CD4-positive, alpha-beta T cell treated with Interleukin-1 beta for 1 hour (primary cell): Measurements from ENCODE around the gene IL22RA1.

Source experiments
- DNase-seq, 2 donors: peaks; one replicate each; pipeline ENCODE4 v3.0.0-alpha.2; 2020 to 2022

The IL22RA1 gene, protein sequence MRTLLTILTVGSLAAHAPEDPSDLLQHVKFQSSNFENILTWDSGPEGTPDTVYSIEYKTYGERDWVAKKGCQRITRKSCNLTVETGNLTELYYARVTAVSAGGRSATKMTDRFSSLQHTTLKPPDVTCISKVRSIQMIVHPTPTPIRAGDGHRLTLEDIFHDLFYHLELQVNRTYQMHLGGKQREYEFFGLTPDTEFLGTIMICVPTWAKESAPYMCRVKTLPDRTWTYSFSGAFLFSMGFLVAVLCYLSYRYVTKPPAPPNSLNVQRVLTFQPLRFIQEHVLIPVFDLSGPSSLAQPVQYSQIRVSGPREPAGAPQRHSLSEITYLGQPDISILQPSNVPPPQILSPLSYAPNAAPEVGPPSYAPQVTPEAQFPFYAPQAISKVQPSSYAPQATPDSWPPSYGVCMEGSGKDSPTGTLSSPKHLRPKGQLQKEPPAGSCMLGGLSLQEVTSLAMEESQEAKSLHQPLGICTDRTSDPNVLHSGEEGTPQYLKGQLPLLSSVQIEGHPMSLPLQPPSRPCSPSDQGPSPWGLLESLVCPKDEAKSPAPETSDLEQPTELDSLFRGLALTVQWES

DNA sequence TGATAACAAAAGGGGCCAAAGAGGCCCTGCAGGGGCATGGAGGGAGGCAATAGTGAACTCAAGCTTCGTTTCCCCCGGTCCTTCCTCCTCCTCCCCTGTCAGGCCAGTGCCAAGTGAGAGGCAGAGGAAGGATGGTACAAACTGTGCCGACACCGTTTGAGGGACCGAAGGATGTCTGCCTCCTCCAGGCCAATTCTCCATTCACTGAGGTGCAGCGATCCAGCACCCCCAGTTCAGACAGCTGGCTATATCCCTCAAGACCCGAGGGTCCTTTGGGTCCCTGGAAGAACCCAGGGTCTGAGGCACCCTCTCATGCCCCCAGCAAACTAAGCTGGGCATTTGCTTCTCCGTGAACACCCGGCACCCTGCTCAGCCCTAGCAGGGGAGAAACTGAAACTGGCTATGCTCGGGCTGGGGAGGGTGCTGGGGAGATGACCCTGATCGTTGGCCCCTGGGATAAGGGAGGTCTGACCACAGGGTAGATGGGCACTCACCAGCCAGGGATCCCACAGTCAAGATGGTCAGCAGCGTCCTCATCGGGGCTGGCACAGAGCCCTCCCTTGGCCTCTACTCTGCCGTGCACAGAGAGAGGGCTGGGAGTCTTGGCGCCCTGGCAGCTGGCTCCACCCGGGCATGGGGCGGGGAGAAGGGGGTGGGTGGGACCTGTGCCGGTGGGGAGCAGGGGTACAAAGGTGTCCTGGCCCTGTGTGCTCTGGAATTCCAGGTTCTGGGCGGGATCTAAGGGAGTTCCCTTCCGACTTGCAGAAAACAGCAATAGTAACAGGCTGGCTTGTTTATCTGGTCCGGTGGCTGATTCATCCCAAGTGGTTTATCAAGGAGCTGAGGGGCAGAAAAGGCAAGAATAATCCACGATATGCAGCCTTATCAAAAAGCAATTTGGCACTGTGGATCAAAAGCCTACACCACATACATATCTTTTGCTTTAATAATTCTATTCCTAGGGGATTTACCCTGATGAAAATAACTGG, at the start of gene IL22RA1:
IL22RA1 (minus strand) TSS at position 595 of the 989 bp plus-strand sequence; CDS start at position 537, 58 bp downstream.
- no peak for DNase-seq

DNA sequence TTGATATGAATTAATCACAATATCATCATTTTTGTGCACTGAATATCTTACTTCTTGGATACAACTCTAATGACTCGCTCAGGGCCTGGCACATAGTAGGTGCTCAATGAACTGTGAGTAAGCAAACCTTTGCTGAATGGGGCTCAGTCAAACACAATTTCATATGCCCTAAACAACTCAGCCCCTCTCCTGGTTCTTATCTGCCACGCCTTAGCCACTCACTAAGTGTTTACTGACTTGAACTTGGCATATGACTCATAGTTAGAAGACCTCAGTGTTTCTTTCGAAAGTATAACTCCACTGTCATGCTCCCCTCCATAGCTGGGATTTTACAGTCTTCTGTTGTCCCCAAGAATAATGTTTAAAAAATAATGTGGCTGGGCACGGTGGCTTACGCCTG, 48.9 kb upstream of the IL22RA1 start:
- peak in 1 of 2 donors; percentile 33 for DNase-seq

DNA sequence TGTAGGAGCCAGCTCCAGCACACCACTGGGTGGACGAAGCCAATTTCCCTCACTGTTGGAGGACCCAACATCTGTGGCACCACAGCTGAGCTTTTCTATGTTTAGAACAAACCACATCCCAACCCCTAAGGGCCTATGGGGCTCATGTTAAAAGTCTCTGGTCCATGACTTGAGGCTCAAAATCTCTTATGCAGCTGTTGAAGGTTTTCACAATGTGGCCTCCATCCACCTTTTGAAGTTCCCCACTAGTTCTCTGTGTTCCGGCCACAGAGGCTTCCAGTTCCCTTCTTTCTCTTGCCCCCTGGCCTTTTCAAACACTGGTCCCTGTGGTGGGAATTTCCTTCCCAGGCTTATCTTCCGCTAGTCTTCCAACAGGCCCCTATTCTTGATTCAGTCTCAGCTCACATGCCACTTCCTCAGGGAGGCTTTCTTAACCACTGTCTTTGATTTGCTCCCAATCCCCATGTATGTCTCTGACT, 48.1 kb upstream of the IL22RA1 start:
- DNase-seq, result peak in 1 of 2 donors; percentile 36

DNA sequence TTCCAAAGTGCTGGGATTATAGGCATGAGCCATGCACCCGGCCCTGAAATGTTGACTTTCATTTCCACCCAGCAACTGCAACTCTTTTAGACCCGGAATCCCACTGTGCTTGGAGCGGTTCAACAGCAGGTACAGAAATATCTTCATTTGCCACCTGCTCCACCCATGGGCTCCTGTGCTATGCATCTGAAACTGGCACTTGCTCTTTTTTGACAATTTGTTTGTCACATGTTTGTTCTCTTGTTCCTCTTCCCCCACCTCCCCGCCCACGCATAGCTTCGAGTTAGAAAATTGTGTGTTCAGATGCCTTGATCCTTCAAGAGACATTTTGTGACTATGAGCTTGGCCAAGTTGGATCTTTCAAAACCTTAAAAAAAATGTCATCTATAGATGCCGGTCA, 46.6 kb upstream of the IL22RA1 start:
- peak; percentile 35 to 65 for DNase-seq

DNA sequence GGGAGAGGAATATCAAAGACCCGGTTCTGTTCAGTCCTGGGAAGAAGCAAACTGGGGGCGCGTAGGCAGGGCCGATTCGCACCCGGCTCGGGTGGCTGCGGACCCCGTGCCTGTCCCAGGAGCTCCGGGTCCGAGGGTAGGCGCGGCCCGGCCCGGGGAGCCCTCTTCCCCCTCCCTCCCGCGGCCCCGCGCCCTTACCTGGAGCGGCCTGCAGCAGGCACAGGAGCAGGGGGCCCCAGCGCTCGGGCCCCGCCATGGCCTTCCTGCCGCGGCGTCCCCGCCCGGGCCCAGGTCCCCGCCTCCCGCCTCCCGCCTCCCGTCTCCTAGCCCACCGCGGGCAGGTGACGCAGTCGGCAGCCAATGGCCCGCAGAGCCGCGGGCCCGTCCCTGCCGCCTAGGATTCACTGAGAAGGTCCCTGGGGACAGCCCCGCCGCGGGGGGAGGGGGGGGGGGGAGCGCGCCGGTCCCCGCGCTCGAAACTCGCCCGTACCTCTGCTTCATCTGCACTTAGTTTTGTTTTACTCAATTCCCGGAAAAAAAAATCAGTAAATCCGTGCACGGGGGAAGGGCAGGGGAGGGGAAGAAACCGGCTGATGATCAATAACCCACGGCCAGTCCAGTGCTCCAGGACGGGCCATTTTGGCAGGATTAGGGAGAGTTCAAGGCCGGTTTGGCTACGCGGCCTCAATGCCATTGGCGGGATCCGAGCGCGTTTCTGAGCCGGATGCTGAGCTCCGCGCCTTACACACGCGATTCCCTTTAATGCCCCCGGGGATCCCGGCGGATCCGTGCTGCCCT, 44.3 kb upstream of the IL22RA1 start, which contains the start of gene IFNLR1:
IFNLR1 (minus strand) TSS at position 297 of the 798 bp plus-strand sequence; CDS start at position 256, 41 bp downstream.
- DNase-seq, result peak; percentile 79

DNA sequence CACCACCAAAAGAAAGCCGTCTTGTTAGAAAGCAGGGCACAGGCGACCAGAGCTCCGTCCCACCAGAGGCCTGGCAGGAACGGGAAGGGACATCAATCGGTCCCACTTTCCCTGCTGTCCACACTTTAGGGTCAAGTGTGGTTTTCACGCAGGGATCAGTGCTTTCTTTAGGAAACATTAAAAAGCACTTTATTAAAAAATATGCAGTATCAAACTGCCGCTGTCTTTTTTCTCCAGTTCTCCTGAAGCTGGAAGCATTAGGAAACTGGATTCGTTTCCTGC, 43.7 kb upstream of the IL22RA1 start:
- DNase-seq, result no peak

DNA sequence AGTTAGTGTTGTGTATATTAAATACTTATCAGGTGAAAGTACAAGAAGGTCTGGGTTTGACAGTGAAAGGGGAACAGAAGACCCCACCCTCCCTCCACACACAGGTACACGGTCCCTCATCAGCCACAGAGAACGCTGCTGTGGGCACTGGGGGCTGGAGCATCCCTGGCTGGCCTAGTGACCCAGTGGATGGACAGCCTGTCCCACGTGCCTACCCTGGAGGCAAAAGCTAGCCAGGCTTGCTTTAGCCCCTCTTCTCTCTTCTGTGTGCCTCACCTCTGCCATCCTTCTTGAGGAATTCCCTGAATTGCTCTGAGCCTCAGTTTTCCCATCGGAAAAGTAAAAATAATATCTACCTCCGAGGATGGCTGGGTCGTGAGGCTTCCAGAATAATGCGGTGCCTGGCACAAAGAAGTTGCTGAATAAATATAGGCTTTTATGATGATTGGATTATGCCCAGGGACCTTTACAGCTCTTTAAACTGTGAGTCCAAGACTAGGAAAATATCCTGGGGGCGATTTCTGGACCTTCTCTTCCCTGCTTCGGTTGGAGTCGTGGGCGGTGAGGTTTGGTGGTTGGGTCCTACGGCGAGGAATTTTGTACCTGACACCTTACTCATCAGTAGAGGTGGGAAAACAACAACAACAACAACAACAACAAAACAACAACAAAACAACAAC, 43.2 kb upstream of the IL22RA1 start:
- DNase-seq, result no peak

DNA sequence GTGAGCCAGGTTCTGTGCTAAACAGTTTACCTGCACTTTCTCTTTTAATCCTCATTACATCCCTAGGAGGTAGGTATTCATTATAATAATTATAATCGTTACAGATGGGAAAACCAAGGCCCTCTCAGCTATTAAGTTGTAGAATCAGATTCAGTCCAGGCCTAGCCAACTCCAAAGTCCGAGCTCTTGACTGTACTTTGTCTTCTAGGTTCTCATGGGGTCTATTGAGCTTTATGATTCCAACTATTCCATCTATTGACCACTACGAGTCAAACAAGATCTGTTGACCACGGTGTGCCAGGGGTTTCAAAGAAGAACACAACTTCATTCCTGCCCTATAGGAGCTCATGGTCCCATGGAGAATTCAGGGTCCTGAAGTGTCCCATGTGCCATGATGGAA, 42.1 kb upstream of the IL22RA1 start:
- no peak for DNase-seq

DNA sequence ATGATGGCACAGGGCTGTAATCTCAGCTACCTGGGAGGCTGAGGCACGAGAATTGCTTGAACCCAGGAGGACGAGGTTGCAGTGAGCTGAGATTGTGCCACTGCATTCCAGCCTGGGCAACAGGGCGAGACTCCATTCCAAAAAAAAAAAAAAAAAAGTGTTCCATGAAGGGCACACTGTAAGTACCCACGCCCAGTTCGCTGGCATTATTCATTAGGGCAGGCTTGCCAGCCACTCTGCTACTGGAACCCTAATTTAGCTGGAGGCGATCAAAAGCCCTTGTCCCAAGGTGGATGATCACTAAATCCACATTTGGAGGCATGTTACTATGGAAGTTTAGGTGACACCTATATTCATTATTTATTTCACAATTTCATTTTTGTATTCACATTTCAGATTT, 39.1 kb upstream of the IL22RA1 start:
- DNase-seq, result no peak

DNA sequence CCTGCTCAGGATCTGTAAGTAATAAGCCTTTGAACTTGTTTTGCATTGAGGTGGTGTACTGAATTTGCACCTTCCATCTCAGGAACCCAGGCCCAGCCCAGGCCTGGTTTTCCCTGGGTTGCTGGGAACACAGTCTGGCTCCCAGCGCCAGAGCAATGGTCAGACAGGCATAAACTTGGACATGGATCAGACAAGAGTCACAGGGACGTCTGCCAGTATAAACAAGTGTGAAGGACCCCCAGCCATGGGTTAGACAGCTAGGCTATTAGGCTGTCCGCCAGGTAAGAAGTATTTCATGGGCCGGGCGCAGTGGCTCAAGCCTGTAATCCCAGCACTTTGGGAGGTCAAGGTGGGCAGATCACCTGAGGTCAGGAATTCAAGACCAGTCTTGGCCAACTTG, 38.7 kb upstream of the IL22RA1 start:
- DNase-seq, result no peak

DNA sequence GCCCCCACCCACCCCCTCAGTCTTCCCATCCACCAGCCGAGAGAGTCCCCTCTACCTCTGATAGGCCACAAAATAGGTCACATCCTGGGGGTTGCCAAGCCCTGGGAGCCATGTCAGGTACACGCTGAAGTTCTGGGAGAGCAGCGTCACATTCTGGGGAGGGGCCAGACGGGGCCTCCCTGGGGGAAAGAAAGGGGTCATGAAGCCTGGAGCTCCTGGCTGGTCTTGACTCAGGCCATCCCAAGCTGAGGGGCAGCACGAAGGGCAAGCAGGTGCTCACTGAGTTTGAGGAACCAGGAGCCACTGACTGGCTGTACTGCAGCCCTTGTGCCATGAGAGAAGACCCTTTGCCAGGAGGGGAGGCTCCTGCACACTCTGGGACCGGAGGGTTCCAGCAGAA, 37.7 kb upstream of the IL22RA1 start:
- DNase-seq, result no peak

DNA sequence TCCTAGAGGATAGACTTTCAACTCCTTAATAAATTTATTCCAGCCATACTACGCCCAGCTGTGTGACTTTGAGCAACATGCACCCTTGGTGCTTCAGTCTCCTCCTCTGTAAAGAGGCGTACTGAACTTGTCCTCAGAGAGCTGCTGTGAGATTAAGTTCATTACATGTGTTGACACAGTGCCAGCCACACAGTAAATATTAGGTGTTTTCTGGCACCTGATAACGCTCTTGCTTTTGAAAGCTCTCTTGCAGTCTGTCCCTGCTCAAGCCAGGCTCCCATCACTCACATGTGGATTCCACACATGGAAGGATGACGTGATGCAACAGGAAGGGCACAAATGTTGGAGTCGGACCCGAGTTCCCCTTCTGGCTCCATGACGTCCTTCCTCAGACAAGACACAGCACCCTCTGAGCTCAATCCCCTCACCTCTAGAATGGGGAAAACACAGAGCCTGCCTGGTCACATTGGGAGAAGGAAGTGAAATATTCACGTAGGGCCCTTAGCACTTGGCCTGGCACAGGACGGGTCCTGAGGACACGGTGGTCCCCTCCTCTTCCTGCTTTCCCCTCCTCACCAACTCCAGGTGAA, 36.4 kb upstream of the IL22RA1 start:
- no peak for DNase-seq

DNA sequence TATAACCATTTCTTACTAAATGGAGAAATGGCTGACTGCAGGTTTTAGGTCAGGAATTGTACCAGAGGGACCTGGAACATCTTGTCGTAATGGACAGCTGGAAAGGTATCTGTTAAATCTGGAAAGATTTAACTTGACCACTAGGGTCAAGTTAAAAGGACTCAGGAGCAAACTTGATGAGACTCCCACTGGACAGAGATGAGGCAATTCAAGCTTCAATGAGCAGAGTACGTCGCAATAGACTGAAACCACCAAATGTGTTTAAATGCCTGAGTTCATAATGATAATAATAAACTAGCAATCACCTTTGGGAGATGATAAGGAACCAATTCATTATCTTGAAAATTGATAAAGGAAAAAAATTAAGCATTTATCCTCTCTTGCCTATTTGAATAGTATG, 35.5 kb upstream of the IL22RA1 start:
- DNase-seq, result no peak

DNA sequence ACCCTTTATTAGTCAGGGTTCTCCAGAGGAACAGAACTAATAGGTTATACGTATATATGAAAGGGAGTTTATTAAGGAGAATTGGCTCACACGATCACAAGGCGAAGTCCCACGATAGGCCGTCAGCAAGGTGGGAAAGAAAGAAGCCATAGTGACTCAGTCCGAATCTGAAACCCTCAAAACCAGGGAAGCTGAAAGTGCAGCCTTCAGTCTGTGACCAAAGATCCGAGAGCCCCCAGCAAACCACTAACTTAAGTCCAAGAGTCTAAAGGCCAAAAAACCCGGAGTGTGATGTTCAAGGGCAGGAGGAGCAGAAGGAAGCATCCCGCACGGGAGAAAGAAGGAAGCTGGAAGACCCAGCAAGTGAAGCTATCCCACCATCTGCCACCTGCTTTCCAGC, 34.2 kb upstream of the IL22RA1 start:
- DNase-seq, result no peak

DNA sequence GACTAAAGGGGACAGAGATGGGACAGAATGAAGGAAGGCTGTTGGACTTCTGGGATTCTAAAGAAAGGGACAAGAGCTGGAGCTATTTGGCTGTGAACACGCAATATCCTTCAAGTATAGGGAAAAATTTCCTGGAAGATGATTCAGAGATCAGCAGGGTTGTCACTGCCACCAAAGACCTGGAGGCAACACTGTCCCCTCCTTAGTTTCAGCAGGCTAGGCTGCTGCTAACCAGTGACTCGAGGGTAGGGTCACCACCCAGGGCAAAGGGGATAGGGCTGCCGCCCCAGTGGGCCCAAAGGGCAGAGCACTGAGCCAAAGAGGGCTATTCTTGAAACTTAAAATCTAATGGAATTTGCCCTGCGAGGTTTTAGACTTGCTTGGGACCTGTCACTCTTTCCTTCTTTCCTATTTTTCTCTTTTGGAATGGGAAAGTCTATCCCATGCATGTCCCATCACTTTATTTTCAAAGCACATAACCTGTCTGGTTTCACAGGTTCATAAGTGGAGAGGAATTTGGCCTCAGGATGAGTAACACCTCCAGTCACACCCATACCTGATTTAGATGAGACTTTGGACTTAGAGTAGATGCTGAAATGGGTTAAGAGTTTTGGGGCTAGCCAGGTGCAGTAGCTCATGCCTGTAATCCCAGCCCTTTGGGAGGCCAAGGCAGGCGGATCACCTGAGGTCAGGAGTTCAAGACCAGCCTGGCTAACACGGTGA, 32.3 kb upstream of the IL22RA1 start:
- DNase-seq, result no peak

DNA sequence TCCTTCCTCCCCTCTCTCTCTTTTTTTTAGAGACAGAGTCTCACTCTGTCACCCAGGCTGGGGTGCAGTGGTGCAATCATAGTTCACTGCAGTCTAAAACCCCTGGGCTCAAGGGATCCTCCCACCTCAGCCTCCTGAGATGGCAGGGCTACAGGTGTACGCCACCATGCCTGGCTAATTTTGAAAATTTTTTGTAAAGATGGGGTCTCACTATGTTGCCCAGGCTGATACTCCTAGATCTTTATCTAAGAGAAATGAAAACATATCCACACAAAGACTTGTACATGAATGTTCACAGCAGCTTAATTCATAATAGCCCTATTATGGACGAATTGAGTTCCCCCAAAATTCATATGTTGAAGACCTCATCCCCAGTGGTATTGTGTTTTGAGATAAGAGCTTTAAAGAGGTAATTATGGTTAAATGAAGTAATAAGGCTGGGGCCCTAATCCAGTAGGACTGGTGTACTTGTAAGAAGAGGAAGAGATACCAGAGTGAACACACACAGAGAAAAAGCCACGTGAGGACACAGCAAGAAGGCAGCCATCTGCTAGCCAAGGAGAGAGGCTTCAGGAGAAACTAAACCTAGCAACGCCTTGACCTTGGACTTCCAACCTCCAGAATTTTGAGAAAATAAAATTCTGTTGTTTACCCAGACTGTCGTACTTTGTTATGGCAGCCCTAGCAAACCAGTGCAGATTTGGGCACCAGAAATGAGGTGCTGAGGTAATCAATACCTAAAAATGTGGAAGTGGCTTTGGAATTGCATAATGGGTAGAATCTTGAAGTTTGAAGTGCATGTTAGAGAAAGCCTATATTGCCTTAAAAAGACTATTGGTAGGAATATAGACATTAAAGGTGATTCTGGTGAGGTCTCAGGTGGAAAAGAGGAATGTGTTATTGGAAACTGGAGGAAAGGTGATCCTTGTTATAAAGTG, 31.0 kb upstream of the IL22RA1 start:
- no peak for DNase-seq

DNA sequence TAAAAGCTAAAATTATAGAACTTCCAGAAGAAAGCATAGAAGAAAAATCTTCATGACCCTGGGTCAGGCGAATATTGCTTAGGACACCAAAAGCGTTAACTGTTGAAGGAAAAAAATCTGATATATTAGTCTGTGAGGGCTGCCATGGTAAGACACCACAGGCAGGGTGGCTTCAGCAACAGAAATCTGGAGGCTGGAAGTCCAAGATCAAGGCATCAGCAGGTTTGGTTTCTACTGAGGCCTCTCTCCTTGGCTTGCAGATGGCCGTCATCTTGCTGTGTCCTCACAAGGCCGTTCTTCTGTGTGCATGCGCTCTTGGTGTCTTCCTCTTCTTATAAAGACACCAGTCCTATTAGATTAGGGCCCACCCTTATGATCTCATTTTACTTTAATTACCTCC, 29.7 kb upstream of the IL22RA1 start:
- DNase-seq, result no peak

DNA sequence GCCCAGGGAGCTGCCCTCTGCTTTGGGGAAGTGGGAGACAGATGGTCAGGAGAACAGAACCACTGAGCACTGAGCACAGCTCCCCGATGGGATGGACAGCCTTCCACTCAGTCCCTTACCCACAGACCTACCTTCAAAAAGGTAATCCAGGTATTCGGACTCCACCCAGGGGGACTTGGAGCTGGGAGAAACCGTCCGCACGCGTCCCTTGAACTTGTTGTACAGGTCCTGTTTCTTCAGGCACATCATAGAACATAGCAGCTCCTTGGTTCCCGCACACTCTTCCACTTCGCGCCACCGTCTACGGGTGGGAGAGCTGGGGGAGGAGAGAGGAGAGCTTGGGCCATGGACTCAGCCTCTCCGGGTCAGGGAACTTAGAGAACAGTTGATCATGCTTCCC, 26.3 kb upstream of the IL22RA1 start:
- DNase-seq, result no peak

DNA sequence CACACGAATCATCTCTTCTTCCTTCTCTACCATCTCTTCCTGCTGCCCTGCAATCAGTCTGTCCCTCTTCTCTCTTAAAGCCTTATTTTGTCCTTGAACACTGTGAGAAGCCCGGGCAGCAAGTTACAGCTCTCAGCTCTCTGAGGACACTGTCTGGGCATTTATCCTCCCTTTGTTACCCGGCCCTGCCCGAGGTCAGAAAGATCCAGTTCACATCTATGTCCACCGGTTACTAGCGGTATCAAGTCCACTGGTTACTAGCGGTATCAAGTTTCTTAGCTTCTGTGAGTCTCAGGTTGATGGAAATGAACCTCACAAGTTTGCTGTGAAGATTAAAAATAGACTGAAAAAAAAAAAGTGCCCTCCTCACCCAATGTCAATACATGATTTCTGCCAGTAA, 25.3 kb upstream of the IL22RA1 start:
- no peak for DNase-seq

DNA sequence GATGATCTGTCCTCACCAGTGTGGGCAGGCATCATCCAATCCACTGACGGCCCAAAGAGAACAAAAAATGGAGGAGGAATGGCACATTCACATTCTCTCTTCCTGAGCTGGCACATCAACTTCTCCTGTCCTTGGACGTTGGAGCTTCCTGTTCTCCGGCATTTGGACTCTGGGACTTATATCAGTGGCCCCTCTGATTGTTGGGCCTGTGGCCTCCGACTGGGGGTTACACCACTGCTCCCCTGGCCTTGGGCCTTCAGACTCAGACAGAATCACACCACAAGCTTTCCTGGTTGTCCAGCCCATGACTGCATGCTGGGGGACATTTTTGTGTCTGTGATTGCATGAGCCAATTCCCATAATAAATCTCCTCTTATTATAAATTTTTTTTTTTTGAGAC, 24.1 kb upstream of the IL22RA1 start:
- no peak for DNase-seq
